ENCODE measurements around the gene SOWAHA.
A peak's percentile ranks its signal among the peaks of the same experiment; 100 is the strongest.
"Not testable (repeated sequence)": the region's sequence is repeated elsewhere in the genome, so short reads cannot be mapped to it uniquely, and the experiment has no call there.

Gene SOWAHA

DNA sequence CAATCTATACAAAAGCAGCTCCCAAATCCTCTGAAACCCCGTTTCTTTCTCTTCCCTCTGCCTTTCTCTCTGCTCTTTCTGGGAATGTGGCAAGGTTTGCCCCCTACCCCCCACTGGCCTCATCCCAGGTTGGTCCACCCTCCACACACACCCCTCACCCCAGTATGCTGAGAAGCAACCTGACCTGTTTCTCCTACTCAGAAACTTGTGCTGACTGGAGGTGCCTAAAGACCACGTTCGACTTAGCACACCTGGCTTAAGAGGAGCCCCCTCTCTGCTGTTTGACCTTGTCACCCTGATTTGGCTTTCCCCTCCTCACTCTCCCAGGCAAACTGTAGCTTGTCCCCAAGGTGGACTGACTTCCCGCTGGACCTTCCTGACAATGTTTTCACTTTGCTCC lies 35.0 kb upstream of the SOWAHA start:
- no peak for DNase-seq

DNA sequence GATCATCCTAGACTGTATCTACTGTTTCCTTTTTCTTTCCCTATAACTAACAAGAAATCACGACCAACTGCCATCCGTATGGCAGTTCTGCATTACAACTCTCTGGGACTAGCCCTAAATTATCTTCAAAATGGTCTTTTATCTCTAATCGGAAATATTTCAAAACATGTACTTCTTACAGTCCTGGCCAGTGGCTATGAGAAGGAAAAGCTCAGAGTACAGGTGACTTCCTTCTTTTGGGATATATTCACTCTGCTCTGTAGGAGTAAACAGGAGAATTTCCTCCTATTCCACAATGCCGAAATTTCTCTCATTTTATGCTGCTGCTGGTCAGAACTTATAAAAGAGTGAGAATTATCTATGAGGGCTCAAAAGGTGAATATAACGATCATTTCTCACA lies 34.2 kb upstream of the SOWAHA start:
- DNase-seq = no peak

DNA sequence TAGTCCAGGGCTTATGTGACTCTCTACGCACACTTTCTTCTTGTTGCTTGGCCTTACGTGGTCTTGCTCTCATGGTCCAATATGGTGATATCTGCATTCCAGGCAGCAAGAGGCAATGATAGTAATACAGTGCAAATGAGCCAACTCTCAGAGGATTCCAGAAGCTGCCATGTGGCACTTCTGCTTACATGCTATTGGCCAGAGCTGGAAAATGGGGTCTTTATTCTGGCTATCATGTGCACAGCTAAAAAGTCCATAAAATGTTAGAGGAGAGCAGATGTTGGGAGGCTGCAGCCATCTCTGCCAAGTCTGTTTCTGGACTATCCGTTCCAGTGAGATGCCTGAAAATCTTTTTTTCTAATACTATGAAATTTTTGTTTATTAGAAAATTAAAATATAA lies 33.1 kb upstream of the SOWAHA start:
- no peak for DNase-seq

DNA sequence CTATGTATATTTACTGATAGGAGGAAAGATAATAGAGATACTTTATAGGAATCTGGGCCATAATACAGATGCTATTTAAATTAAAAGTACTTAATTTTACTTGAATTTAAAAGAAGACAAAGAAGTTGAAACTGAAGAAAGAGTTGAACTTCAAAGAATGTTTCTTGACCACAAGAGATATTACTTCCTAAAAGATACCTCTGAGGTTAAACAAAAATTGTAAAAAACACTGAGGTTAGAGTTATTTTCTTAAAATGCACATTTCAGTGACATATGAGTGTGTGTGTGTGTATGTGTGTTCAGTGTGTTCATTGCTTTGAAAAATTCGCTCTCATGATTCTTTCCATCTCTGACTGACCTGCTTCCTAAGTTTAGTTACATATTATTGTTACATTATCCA lies 32.5 kb upstream of the SOWAHA start:
- DNase-seq = no peak

DNA sequence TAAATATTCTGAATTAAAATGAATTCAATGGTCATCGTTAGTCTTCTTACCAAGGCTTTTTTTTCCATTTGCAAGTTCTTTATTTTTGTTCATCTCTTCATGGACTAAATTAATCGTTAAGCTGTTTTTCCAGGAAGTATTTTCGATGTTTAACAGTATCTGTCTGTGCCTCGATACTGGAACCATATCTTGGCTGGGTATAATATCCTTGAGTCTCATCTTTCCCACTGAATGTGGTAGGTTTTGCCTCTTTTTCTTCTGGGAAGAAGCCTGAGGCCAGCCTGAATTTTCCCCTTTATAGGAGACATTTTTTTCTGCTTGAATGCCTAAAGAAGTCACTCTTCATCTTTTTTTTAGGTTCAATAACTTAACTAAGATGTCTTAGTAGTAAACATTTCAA lies 32.1 kb upstream of the SOWAHA start:
- DNase-seq = no peak

DNA sequence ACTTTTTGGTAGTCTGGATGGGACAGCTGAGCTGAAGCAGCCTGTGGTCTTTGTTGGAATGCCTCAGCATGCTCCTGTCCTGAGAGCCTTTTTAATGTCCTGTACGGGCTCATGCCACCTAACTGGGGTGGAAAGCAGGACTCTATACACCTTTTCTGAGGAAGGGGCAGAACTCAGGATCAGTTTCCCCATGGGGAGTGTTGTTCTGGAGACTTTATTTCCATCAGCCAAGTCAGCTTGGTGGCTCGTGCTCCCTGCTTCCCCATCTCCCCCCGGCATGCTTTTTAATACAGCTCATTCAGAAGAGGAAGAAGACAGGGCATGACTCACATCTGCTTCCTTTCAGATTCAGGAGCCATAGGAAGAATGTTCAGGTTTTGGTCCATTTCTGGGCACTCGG lies 31.0 kb upstream of the SOWAHA start:
- peak; percentile 43 for DNase-seq

DNA sequence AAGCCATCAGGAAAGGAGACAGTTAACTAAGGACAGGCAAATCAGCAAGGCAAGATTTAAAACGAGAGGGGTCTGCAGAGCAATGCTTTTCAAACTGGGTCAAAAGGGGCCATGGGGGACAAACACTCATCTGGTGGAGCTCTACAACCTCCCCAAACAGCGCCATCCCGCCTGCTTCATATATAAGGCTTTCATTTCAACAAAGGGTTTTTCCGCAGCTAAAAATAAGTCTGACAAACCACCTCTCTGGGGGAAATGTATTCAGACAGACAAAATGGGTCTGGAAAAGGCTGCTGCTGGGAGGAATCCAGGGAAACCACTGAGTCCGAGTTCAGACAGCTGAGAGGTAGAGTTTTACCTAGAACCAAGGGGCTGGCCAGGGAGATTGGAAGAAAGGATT lies 27.7 kb upstream of the SOWAHA start:
- no peak for DNase-seq

DNA sequence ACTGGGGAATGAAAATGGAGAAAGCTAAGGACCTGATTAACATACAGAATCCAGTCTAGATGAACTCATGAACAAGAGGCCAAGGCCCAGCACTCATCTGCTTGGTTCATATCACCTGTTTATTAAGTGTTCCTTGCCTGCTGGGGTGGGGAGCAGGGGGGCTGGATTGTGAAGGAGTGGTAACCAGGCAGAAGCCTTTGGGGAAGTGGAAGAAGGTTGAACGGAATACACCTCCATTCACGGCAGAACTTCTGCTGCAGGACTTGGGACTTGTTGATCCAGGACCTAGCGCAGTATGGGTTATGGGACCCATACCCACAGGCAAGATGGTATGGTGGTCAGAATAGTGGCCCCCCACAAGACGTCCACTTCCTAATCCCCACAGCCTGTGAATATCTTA lies 27.2 kb upstream of the SOWAHA start:
- DNase-seq = no peak

DNA sequence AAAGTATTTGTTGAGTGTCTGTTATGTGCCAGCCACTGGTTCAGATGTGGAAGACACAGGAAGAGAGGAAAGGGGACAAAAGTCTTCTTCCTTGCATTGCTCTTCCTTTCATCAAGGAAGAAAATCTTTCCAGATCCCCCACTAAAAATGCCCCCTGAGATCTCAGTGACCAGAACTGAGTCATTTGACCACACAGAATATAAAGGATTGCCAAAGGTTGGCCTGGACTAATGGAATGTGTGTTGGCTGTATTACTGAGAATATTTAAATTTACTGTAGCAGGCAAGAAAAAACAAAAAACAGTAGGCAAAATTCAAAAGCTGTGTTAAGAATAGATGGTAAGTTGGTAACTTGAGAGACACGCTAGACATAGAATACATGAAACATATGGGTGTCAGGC lies 26.0 kb upstream of the SOWAHA start:
- DNase-seq = no peak

DNA sequence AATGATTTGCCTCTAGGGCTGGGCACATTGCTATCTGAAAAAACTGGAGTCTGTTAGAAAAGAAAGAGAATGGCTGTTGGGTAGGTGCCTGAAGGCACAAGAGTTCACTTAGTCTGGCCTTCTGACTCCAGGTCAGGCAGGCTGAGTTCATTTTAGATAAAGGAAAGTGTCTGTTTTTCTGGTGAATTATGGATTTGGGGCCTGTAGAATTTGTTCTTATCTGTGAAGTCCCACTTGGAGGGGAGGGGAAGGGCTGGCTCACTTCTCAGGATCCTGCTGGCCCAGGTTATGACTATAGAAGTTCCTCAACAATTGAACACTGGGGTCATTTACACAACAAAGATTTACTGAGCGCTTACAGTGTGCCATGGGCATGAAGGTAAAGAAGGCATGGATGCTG lies 24.6 kb upstream of the SOWAHA start:
- DNase-seq = peak; percentile 20

DNA sequence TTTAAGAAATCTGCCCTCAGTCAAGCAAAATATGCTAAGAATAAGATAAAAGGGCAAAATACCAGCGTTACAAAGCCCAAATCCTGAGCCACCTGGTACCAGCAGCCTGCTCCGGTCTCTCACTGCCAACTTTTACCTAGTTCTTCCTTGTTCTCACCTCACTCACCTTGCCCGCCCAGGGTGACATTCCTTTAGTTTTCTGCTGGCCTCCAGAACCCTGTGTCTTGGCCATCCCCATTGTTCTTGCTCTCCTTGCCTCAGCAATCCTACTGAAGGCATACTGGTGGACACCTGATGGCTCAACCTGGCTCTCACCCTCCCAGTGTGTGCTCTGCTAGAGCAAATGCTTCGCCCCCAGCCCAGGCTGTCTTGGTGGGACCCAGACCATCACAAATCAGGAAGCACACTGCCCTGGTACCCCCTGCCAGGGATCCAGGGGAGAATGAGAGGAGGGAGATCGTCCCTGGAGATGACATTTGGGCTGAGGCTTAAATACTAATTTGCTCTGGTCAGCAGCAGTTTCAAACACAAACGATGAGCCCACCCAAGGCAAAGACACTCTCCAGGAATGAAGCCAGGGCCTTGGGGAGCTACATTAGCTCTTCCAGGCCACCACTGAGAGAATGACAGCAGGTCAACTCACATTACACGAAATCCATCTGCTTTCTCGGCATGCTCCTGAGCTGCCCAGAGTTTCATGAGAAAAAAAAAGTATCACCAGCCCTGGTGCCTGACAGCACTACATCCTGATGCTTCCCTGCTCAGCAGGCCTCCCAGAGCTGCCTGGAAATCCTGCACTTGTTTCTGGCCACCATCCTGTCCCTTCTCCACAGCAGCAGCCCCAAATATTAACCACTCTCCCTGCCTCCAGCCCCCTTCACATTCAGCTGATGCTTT lies 23.9 kb upstream of the SOWAHA start:
- no peak for DNase-seq

DNA sequence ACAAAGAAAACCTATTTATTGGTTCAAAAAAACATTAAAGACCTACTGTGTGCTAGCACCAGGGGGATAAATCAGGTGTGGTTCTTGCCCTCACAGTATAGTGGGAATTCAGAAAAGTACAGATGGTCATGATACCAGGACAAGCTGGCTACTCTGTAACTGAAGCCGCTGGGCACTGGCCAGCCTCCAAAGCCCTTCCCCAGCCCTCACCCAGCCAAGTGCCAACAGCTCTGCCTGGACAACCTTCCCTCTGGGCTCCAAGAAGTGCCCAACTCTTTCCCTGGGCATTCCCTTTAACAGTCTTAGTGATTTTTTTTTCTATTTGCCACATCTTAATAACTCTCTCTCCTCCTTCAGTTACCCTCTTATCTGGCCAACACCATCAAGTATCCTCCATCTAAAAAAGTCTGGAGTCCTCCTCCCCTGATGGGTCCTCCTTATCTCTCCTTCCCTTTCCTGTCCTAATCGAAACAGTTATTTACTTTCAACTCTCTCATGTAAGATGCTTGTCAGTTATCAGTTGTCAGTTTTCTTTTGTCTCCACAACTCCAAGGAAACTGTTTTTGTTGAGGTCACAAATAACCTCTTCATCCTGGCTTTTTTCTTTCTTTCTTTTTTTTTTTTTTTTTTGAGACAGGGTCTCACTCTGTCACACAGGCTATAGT lies 22.8 kb upstream of the SOWAHA start:
- DNase-seq = no peak

DNA sequence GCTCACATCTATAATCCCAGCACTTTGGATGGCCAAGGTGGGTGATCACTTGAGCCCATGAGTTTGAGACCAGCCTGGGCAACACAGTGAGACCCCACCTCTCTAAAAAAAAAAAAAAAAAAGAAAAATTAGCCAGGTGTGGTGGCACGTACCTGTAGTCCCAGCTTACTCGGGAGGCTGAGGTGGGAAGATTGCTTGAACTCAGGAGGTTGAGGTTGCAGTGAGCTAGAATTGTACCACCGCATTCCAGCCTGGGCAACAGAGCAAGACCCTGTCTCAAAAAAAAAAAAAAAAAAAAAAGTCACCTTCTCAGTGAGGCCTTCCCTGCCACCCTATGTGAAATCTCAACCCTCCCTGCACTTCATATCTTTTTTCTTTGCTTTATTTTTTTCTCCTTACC lies 22.1 kb upstream of the SOWAHA start:
- DNase-seq = no peak

DNA sequence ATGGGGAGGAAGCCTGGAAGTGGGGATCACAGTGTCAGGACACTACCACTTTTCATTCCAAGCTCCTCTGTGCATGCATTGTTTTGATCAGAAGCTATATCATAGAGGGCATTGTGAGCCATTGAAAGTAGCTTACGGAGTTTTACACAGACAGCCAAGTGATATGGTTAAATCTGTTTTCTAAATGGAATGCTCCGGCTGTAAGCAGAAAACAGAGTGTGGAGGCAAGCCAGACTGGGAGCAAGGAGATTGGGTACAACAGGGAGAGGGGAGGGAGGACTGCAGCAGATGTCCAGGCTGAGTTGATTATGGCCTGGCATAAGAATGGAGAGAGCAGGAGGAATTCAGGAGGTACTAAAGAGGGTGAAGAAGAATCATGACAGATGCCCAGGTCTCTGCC lies 15.5 kb upstream of the SOWAHA start:
- no peak for DNase-seq

DNA sequence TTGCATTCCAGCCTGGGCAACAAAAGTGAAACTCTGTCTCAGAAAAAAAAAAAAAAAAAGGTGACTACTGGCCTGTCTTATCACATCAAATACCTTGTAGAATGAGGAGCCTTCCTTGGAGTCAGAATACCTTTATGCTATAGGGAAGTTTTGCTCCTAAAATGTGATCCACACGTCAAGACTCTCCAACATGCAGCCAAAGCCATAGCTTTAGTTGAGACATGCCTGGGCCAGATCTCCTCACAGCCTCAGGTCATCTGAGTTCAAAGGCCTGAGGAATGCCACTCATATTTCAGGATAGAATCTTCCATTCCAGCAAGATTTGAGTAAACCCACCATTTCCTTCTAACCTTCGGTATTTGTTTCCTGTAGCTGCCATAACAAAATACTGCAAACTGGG lies 13.7 kb upstream of the SOWAHA start:
- no peak for DNase-seq

DNA sequence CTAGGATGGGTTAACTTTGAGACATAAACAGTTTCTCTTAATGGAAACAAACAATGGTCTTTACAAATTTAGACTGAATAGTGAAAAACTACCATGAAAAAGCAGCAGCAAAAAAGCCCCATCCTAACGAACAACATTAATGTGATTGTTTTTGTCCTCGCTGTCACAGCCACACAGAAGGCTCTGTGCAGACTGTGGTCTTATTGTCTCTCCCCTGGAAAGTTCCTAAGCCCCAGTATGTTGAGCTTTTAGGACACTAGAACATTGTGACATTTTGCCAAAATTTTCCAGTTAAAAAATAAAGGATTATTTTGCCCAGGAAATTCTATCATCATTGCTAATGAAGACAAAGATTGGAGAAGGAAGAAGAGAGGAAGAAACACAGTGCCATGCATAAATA lies 12.6 kb upstream of the SOWAHA start:
- no peak for DNase-seq

DNA sequence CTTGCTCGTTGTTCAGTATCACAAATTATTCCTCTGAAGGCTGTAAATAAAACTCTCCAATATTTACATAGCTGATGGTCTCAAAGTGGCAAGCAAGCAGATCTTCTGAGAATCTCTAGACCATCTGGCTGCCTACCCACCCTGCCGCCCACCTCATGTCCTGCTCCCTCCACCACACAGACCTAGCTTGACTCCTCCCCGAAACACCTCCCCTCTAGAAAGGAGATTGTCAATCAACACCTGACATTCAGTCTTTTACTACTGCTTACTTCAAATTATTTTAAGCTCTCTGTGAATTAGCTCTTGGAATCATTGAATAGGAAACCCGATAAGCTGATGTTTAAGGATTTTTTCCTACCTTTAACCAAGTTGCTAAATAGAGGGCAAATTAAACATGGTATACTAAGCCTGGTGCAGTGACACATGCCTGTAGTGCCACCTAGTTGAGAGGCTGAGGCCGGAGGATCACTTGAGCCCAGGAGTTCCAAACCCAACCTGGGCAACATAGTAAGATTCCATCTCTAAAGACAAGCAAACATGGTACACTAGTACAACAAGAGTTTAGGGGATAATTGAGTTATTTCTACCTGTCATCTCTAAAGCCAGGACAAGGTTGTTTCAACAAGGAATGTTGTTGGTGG lies 10.9 kb upstream of the SOWAHA start:
- DNase-seq = no peak

DNA sequence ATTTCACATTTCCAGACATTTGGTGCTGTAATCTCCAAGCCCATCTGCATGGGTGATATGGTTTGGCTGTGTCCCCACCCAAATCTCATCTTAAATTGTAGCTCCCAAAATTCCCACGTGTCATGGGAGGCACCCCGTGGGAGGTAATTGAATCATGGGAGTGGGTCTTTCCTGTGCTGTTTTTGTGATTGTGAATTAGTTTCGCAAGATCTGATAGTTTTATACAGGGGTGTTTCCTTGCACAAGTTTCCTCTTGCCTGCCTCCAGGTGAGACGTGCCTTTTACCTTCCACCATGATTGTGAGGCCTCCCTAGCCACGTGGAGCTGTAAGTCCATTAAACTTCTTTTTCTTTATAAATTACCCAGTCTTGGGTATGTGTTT lies 10.4 kb upstream of the SOWAHA start:
- DNase-seq = not testable (repeated sequence)

DNA sequence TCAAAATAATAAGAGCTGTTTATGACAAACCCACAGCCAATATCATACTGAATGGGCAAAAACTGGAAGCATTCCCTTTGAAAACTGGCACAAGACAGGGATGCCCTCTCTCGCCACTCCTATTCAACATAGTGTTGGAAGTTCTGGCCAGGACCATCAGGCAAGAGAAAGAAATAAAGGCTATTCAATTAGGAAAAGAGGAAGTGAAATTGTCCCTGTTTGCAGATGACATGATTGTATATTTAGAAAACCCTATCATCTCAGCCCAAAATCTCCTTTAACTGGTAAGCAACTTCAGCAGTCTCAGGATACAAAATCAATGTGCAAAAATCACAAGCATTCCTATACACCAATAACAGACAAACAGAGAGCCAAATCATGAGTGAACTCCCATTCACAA lies 8.9 kb upstream of the SOWAHA start:
- not testable (repeated sequence) for DNase-seq

DNA sequence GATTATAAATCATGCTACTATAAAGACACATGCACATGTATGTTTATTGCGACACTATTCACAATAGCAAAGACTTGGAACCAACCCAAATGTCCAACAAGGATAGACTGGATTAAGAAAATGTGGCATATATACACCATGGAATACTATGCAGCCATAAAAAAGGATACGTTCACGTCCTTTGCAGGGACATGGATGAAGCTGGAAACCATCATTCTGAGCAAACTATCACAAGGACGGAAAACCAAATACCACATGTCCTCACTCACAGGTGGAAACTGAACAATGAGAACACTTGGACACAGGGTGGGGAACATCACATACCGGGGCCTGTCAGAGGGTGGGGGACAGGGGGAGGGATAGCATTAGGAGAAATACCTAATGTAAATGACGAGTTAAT lies 7.2 kb upstream of the SOWAHA start:
- DNase-seq = not testable (repeated sequence)

DNA sequence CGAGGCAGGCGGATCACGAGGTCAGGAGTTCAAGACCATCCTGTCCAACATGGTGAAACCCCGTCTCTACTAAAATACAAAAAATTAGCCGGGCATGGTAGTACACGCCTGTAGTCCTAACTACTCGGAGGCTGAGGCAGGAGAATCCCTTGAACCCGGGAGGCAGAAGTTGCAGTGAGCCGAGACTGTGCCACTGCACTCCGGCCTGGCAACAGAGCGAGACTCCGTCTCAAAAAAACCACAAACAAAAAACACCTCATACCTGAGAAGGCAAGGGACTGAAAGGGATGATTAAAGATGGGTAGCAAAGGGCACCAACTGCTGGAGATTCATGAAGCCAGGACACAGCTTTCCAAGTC lies 6.3 kb upstream of the SOWAHA start:
- not testable (repeated sequence) for DNase-seq

DNA sequence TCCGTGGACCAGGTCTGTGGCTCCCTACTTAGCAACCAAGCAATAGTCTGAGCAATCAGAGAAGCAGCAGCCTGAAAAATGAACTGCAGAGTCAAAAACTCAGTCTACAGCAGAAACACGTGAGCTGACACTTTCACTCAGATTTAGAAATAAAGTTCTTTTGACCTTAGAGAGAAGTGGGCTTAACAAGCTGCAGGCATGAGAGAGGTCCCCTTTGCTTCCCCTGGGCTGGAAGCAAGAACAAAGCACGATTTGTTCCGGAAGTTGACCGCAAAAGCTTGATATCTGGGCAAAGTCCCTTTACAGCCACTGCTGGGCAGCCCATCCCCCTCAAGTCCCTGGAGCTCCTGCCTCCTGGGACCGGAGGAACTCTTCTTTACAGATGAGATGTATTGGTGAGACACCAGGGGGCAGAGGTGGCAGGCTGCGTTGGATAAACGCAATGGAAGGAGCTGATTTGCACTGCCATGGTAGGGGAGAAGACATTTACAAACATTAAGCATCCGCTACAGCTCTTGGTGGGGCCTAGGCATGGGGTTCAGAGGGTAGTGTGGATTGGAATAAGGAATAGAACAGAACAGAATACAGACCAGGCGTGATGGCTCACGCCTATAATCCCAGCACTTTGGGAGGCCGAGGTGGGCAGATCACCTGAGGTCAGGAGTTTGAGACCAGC lies 5.8 kb upstream of the SOWAHA start:
- peak; percentile 79 for DNase-seq

DNA sequence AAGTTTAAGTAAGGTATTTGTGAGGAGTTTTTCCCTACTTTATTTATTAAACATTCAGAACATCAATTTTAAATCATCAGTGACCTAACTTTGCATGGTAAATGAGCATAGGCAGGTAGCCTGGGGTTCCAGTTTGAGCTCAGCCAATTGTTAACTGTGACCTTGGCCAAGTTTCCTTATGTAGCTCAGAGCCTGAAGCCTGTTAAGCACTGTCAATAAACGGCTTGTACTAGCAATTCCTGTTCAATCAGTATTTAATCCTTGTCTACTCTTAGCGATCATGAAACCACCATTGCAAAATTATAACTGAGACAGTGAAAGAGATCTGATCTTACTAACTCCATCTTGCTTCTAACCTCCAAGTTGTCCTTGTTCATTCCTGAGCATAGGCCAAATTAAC lies 4.7 kb upstream of the SOWAHA start:
- DNase-seq = no peak

DNA sequence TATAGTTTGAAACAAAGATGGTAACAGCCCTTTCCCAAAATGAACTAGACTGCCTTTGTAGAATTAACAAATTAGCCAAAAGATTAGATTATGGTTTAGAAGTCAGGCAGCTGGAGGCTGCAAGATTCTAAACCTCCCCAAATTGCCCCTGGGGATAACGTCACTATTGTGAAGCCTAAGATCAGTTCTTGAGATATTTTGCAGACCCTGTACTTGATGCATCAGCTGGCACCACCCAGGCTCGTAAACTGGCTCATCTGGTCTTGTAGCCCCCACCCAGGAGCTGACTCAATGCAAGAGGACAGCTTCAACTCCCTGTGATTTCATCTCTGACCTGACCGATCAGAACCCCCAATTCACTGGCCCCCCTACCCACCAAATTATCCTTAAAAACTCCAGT lies 4.2 kb upstream of the SOWAHA start:
- no peak for DNase-seq

All from hematopoietic multipotent progenitor cell treated with erythropoietin and hydrocortisone succinate and interleukin-3 and kit ligand, for 4 days (in vitro differentiated cells).